Panc1 (cell line): Measurements from ENCODE around the gene KRTAP5-6. TPM values are rescaled to one million over a fixed set of nuclear protein-coding genes. Genes with fewer than 3 reads are reported as not detected.

Experiments used
- ATAC-seq: fragments of 200-7000 bp; cut with Tn5 transposase; 2 replicates; pipeline ENCODE4 v1.9.1; 2020; ENCODE audit warnings: mild to moderate bottlenecking, moderate library complexity
- BruUV-seq: library from RNA; stranded (reverse); fragments of 400-500 nt; replicated peaks from 2 replicates; lab custom pipeline; 2021; lab: Mats Ljungman, UMichigan
- CTCF ChIA-PET: fragments of 300-600 bp; sonication (Branson Sonifier 250); formaldehyde crosslinking; loops from one replicate; lab custom pipeline; 2022; ENCODE audit warnings: antibody characterized with exemption; lab: Charles Lee
- POLR2A ChIA-PET: fragments of 300-600 bp; sonication (Branson Sonifier 250); formaldehyde crosslinking; loops from one replicate; lab custom pipeline; 2022; ENCODE audit warnings: antibody characterized with exemption; lab: Charles Lee
- DNase-seq: peaks from one replicate; pipeline ENCODE4 v3.0.0-alpha.2; 2010; ENCODE audit warnings: low read depth, low spot score
- H3K27ac ChIP-seq: 2 replicates; pipeline ENCODE4 v1.5.1; 2011; ENCODE audit warnings: mild to moderate bottlenecking, low read length, inconsistent platforms
- H3K27me3 ChIP-seq: fragments of 200-500 bp; sonication (Bioruptor generic); 2 replicates; pipeline ENCODE4 v1.6.0; 2014; ENCODE audit warnings: low read length, inconsistent platforms; ENCODE audit not compliant: control insufficient read depth, insufficient read depth
- H3K36me3 ChIP-seq: fragments of 200-500 bp; sonication (Bioruptor generic); 2 replicates; pipeline ENCODE4 v1.5.1; 2014; ENCODE audit warnings: inconsistent platforms, mild to moderate bottlenecking, low read length, moderate library complexity; ENCODE audit not compliant: control insufficient read depth, insufficient read depth
- H3K4me1 ChIP-seq: 2 replicates; pipeline ENCODE4 v1.5.1; 2011; ENCODE audit warnings: inconsistent platforms, mild to moderate bottlenecking, low read length, moderate library complexity; ENCODE audit not compliant: control insufficient read depth, insufficient read depth
- H3K4me3 ChIP-seq, 2 experiments: 2 replicates each; pipeline ENCODE4 v1.5.1; 2011 to 2012; ENCODE audit warnings: low read depth in 2 of 2, low read length in 2 of 2, mild to moderate bottlenecking in 2 of 2, inconsistent platforms in 1 of 2, moderate library complexity in 1 of 2
- H3K9me3 ChIP-seq: fragments of 200-500 bp; sonication (Bioruptor generic); 2 replicates; pipeline ENCODE4 v1.5.1; 2014; ENCODE audit warnings: low read depth, mild to moderate bottlenecking, inconsistent platforms, low read length, moderate library complexity; ENCODE audit not compliant: control insufficient read depth, insufficient read depth
- POLR2AphosphoS5 ChIP-seq: IDR thresholded peaks from 2 replicates; pipeline ENCODE4 v1.6.1; 2012; ENCODE audit warnings: mild to moderate bottlenecking, low read depth, low read length, moderate library complexity
- SIN3A ChIP-seq: IDR thresholded peaks from 2 replicates; pipeline ENCODE4 v1.6.1; 2012; ENCODE audit warnings: low read depth, mild to moderate bottlenecking, low read length, moderate library complexity, borderline replicate concordance; ENCODE audit not compliant: insufficient read depth
- TCF7L2 ChIP-seq: IDR thresholded peaks from 2 replicates; pipeline ENCODE4 v1.6.1; 2011; ENCODE audit warnings: mild to moderate bottlenecking, low read depth, low read length, inconsistent platforms
- in situ Hi-C: cut with HindIII; loops from 2 replicates; pipeline ENCODE4 v1.10.0; 2016; ENCODE audit warnings: low sequenced_read_pairs, low pct_unique_long_range_greater_than_20kb
- intact Hi-C: fragments of 100-400 bp; cut with micrococcal nuclease; formaldehyde crosslinking; loops from one replicate; pipeline ENCODE4 v1.10.0; 2022; ENCODE audit not compliant: unreplicated experiment
- total RNA-seq: library from RNA; stranded (reverse); gene quantifications from one replicate; pipeline ENCODE4 v1.2.1, GENCODE V29; 2021; ENCODE audit not compliant: unreplicated experiment
- TF ChIP-seq, protein P1 (sequence below), 2 experiments: IDR thresholded peaks; 2 replicates each; pipeline ENCODE4 v1.6.1; 2011 to 2012; ENCODE audit warnings: low read depth in 2 of 2, control low read depth in 1 of 2, low read length in 1 of 2, mild to moderate bottlenecking in 1 of 2, moderate library complexity in 1 of 2; ENCODE audit not compliant: insufficient read depth in 1 of 2
- TF ChIP-seq, protein P2 (sequence below): fragments of 450-650 bp; IDR thresholded peaks from 2 replicates; pipeline ENCODE4 v1.5.1; 2017; ENCODE audit warnings: mild to moderate bottlenecking

KRTAP5-6 gene
- total RNA-seq, 1 experiment from 2014 or later, result not detected

DNA sequence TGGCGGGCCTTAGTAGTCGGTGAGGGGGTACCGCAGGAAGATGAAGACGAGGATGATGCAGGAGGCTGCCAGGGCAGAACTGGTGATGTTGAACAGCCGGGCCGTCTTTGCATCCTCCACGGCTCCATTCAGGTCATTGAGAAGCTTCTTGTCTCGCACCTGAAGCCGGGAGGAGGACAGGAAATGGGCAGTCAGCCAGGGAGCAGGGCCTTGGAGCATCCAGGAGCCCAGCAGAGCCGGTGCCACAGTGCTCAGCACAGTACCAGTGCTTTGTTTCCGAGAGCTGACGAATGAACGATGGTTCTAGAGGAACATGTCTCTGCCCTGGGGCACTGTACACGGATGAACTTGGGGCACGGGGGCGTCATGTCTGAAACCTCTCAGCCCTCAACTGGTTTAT, 38.3 kb downstream of the KRTAP5-6 start:
- Histone ChIP-seq H3K4me1 (no peaks in the 10 kb centered on the region), H3K27me3 (no peaks in the 10 kb centered on the region; the same call in 1 of the 2 replicates), H3K27ac (no peak overlapping the region), H3K4me3 (no peak overlapping the region), H3K9me3 (peaks cover 13% of the 10 kb centered on the region; the same call in 1 of the 2 replicates), H3K36me3 (no peaks in the 10 kb centered on the region)
- in situ Hi-C loops, result no loop called here
- intact Hi-C loops, result no loop called here
- POLR2A ChIA-PET, result no interaction called here
- CTCF ChIA-PET, result interaction anchor here (0.7 kb wide), 1 partner anchor 41 kb away, joined by 3 read pairs; no protein-coding TSS in a partner anchor
- no peak for DNase-seq
- no peak for ATAC-seq
- BruUV-seq, result no TSS peak
- no peak for TF ChIP-seq TCF7L2
- TF ChIP-seq, protein P1, sequence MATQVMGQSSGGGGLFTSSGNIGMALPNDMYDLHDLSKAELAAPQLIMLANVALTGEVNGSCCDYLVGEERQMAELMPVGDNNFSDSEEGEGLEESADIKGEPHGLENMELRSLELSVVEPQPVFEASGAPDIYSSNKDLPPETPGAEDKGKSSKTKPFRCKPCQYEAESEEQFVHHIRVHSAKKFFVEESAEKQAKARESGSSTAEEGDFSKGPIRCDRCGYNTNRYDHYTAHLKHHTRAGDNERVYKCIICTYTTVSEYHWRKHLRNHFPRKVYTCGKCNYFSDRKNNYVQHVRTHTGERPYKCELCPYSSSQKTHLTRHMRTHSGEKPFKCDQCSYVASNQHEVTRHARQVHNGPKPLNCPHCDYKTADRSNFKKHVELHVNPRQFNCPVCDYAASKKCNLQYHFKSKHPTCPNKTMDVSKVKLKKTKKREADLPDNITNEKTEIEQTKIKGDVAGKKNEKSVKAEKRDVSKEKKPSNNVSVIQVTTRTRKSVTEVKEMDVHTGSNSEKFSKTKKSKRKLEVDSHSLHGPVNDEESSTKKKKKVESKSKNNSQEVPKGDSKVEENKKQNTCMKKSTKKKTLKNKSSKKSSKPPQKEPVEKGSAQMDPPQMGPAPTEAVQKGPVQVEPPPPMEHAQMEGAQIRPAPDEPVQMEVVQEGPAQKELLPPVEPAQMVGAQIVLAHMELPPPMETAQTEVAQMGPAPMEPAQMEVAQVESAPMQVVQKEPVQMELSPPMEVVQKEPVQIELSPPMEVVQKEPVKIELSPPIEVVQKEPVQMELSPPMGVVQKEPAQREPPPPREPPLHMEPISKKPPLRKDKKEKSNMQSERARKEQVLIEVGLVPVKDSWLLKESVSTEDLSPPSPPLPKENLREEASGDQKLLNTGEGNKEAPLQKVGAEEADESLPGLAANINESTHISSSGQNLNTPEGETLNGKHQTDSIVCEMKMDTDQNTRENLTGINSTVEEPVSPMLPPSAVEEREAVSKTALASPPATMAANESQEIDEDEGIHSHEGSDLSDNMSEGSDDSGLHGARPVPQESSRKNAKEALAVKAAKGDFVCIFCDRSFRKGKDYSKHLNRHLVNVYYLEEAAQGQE (IDR thresholded peaks at IDR 0.05; ENCODE audit: insufficient read depth in 1 of 2, low read depth in 2 of 2, low read length in 1 of 2), result no peak
- TF ChIP-seq, protein P2, sequence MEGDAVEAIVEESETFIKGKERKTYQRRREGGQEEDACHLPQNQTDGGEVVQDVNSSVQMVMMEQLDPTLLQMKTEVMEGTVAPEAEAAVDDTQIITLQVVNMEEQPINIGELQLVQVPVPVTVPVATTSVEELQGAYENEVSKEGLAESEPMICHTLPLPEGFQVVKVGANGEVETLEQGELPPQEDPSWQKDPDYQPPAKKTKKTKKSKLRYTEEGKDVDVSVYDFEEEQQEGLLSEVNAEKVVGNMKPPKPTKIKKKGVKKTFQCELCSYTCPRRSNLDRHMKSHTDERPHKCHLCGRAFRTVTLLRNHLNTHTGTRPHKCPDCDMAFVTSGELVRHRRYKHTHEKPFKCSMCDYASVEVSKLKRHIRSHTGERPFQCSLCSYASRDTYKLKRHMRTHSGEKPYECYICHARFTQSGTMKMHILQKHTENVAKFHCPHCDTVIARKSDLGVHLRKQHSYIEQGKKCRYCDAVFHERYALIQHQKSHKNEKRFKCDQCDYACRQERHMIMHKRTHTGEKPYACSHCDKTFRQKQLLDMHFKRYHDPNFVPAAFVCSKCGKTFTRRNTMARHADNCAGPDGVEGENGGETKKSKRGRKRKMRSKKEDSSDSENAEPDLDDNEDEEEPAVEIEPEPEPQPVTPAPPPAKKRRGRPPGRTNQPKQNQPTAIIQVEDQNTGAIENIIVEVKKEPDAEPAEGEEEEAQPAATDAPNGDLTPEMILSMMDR, result no peak
- no peak for TF ChIP-seq POLR2AphosphoS5
- TF ChIP-seq SIN3A, result no peak

DNA sequence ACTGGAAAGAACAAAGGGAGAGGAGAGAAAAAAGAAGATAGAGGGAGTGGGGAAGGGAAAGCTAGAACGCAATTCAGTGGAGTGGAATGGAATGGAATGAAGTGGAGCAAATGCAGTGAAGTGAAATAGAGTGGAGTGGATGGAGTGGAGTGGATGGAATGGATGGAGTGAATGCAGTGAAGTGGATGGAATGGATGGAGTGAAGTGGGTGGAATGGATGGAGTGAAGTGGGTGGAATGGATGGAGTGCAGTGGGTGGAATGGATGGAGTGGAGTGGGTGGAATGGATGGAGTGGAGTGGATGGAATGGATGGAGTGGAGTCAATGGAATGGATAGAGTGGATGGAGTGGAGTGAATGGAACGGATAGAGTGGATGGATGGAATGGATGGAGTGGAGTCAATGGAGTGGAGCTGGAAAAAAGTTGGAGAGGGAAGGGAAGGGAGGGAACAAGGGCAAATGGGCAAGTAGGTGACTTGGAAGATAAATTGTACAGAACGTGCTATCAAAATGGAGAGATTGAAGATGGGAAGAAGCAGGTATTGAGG, 39.5 kb downstream of the KRTAP5-6 start:
- H3K4me1 ChIP-seq, result no peaks in the 10 kb centered on the region
- BruUV-seq, result no TSS peak
- ATAC-seq, result no peak
- no peaks in the 10 kb centered on the region; the same call in 1 of the 2 replicates for H3K27me3 ChIP-seq
- H3K27ac ChIP-seq, result no peak overlapping the region
- no peak for DNase-seq
- TF ChIP-seq, protein P2, result no peak
- TF ChIP-seq POLR2AphosphoS5, result 0 out of 2 replicates have a peak, but pooled peaks have one; percentile 25
- H3K36me3 ChIP-seq, result no peaks in the 10 kb centered on the region
- CTCF ChIA-PET, result interaction anchor here (0.6 kb wide), 1 partner anchor 143 kb away, joined by 3 read pairs; no protein-coding TSS in a partner anchor
- in situ Hi-C loops (no loop called here), intact Hi-C loops (no loop called here)
- POLR2A ChIA-PET, result interaction anchor here (0.6 kb wide), 1 partner anchor 65 kb away, joined by 3 read pairs; no protein-coding TSS in a partner anchor
- no peak overlapping the region for H3K4me3 ChIP-seq
- peaks cover 13% of the 10 kb centered on the region; the same call in 1 of the 2 replicates for H3K9me3 ChIP-seq
